Mesothelial cell of epicardium (in vitro differentiated cells): ENCODE results near the gene B4GALNT2. TPM values are rescaled to one million over a fixed set of nuclear protein-coding genes. Genes with fewer than 3 reads are reported as not detected.
"Not testable (repeated sequence)": the region's sequence is repeated elsewhere in the genome, so short reads cannot be mapped to it uniquely, and the experiment has no call there.

Source experiments
- DNase-seq, 2 experiments: peaks; one replicate each; pipeline ENCODE4 v3.0.0; 2021; ENCODE audit warnings: low spot score in 2 of 2; ENCODE audit not compliant: unreplicated experiment in 2 of 2
- H3K27ac Mint-ChIP-seq: 2 replicates; pipeline ENCODE4 v1.8.0; 2021; ENCODE audit warnings: mixed read lengths
- H3K27me3 Mint-ChIP-seq: 2 replicates; pipeline ENCODE4 v1.8.0; 2021; ENCODE audit warnings: low read depth, mixed read lengths
- H3K36me3 Mint-ChIP-seq: 2 replicates; pipeline ENCODE4 v1.8.0; 2021; ENCODE audit warnings: mixed read lengths
- H3K4me1 Mint-ChIP-seq: 2 replicates; pipeline ENCODE4 v1.8.0; 2021; ENCODE audit warnings: mixed read lengths
- H3K4me3 Mint-ChIP-seq: 2 replicates; pipeline ENCODE4 v1.8.0; 2021; ENCODE audit warnings: mild to moderate bottlenecking, moderate library complexity, mixed read lengths
- H3K9me3 Mint-ChIP-seq: 2 replicates; pipeline ENCODE4 v1.8.0; 2021; ENCODE audit warnings: mixed read lengths
- CTCF ChIP-seq: fragments of 200-600 bp; sonication (generic); IDR thresholded peaks from one replicate; pipeline ENCODE4 v1.5.0; 2021; ENCODE audit warnings: antibody characterized with exemption; ENCODE audit not compliant: unreplicated experiment
- total RNA-seq: library from RNA; stranded (reverse); gene quantifications from 3 replicates; pipeline ENCODE4 v1.2.1, GENCODE V29; 2021

B4GALNT2 gene
- total RNA-seq, 1 donor from 2014 or later: 0.07 TPM

- no peaks in the 10 kb centered on the region for H3K4me1 Mint-ChIP-seq
- no peak for TF ChIP-seq CTCF
- H3K36me3 Mint-ChIP-seq: no peaks in the 10 kb centered on the region
- H3K9me3 Mint-ChIP-seq: no peaks in the 10 kb centered on the region
- no peak overlapping the region for H3K4me3 Mint-ChIP-seq
- no peak for DNase-seq
- peaks cover 52% of the 10 kb centered on the region for H3K27me3 Mint-ChIP-seq
- no peak overlapping the region for H3K27ac Mint-ChIP-seq
Measured at GRCh38 chr17:49157784-49158183, 25.2 kb downstream of the B4GALNT2 start.

DNA sequence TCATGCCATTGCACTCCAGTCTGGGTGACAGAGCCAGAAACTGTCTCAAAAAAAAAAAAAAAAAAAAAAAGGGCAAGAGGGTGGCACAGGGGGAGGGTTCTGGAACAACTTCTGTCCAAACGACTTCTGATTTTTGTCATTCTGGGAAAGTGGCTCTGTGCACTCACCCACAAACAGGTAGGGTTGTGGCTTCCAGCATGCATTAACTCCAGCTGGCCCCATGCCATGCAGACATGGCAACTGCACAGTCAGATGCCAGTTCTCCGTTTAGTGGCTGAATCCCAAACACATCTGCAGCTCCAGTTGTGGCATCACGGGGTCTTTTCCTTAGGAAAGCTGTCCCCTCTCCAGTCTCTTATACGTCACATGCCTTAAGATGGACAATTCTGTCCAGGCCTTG is 30.3 kb downstream of the B4GALNT2 start:
- peaks cover 63% of the 10 kb centered on the region for H3K27me3 Mint-ChIP-seq
- DNase-seq: no peak

DNA sequence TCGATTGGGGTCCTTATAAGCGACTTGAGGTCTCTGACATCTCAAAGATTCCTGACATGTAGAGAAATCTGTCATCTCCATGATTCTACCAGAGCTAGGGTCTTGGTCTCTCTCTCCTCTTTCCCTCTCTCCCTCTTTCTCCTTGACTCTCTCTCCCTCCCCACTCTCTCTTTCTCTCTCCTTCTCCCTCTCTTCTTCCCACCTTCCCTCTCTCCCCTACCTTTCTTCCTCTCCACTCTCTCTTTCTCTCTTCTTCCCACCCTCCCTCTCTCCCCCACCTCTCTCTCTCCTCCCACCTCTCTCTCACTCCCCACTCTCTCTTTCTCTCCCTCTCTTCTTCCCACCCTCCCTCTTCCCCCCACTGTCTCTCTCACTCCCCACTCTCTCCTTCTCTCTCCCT is 32.6 kb downstream of the B4GALNT2 start:
- TF ChIP-seq CTCF: no peak
- H3K4me1 Mint-ChIP-seq: no peaks in the 10 kb centered on the region
- no peak overlapping the region for H3K4me3 Mint-ChIP-seq
- peaks cover 61% of the 10 kb centered on the region for H3K27me3 Mint-ChIP-seq
- no peak for DNase-seq
- H3K9me3 Mint-ChIP-seq: no peaks in the 10 kb centered on the region
- no peak overlapping the region for H3K27ac Mint-ChIP-seq
- no peaks in the 10 kb centered on the region for H3K36me3 Mint-ChIP-seq

More for the DNA sequence above, 30.3 kb downstream of the B4GALNT2 start:
- Mint-ChIP-seq H3K4me1 (no peaks in the 10 kb centered on the region), H3K4me3 (no peak overlapping the region), H3K36me3 (no peaks in the 10 kb centered on the region), H3K27ac (no peak overlapping the region), H3K9me3 (no peaks in the 10 kb centered on the region)
- TF ChIP-seq CTCF: no peak

DNA sequence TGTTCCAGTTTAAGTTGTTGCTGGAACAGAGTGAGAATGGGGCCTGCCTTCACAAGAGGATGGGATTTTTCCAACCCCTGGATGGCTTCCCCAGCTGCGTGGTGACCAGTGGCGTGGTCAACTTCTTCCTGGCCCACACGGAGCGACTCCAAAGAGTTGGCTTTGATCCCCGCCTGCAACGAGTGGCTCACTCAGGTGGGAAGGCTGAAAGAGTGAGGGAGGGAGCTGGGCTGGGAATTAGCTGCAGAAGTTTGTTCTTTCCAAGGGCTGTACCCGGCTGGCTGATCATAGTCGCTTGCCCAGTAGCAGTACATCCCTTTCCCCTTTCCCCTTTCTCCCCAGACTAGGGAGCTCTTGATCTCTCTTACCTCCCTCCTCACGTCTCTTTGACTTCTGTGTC is 36.1 kb downstream of the B4GALNT2 start:
- Mint-ChIP-seq H3K9me3 (peaks cover 16% of the 10 kb centered on the region), H3K4me1 (no peaks in the 10 kb centered on the region), H3K4me3 (no peak overlapping the region), H3K27me3 (peaks cover 64% of the 10 kb centered on the region), H3K27ac (no peak overlapping the region), H3K36me3 (no peaks in the 10 kb centered on the region)
- TF ChIP-seq CTCF: no peak
- DNase-seq: no peak

- H3K27ac Mint-ChIP-seq: no peak overlapping the region
Measured at GRCh38 chr17:49170216-49170615, 37.6 kb downstream of the B4GALNT2 start.

GRCh38 chr17:49170711-49171110 is 38.1 kb downstream of the B4GALNT2 start:
- not testable (repeated sequence) for H3K4me1 Mint-ChIP-seq, DNase-seq, H3K36me3 Mint-ChIP-seq, H3K4me3 Mint-ChIP-seq, H3K27ac Mint-ChIP-seq
- Mint-ChIP-seq H3K9me3 (peaks cover 33% of the 10 kb centered on the region), H3K27me3 (peaks cover 51% of the 10 kb centered on the region)

More at GRCh38 chr17:49170216-49170615, 37.6 kb downstream of the B4GALNT2 start:
- H3K4me1 Mint-ChIP-seq: no peaks in the 10 kb centered on the region
- no peaks in the 10 kb centered on the region for H3K36me3 Mint-ChIP-seq
- TF ChIP-seq CTCF: no peak
- peaks cover 28% of the 10 kb centered on the region for H3K9me3 Mint-ChIP-seq
- H3K27me3 Mint-ChIP-seq: peaks cover 55% of the 10 kb centered on the region
- no peak overlapping the region for H3K4me3 Mint-ChIP-seq
- no peak for DNase-seq

DNA sequence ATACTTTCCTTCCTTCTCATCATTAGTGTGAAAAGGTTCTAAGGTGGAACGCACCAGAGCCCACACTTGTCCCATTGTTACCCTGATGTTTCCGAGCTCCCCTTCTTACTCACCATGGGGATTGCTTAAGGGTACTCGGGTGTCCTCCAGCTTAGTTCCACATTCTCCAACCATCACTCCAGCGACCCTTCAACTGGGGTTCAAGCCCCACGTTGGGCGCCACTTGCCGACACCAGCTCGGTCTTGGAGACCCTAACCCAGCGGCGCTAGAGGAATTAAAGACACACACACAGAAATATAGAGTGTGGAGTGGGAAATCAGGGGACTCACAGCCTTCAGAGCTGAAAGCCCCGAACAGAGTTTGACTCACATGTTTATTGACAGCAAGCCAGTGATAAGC is 43.4 kb downstream of the B4GALNT2 start:
- H3K9me3 Mint-ChIP-seq: peaks cover 49% of the 10 kb centered on the region
- H3K4me3 Mint-ChIP-seq, H3K4me1 Mint-ChIP-seq, H3K27ac Mint-ChIP-seq, DNase-seq, H3K36me3 Mint-ChIP-seq: not testable (repeated sequence)
- peaks cover 13% of the 10 kb centered on the region for H3K27me3 Mint-ChIP-seq
